Astrocyte of the spinal cord (primary cell): ENCODE measurements around the gene RUFY4.

ENCODE experiments used
- DNase-seq: peaks from one replicate; pipeline ENCODE4 v3.0.0; 2011; ENCODE audit warnings: low read depth, low spot score
- H3K4me3 ChIP-seq: 2 replicates; pipeline ENCODE4 v1.5.1; 2011; ENCODE audit warnings: low read depth, mild to moderate bottlenecking, low read length, moderate library complexity
- in situ Hi-C: cut with HindIII; loops from 2 replicates; pipeline ENCODE4 v1.10.0; 2017; ENCODE audit warnings: low sequenced_read_pairs
- TF ChIP-seq, protein P1 (sequence below): IDR thresholded peaks from 2 replicates; pipeline ENCODE4 v1.5.1; 2012; ENCODE audit warnings: low read depth, mild to moderate bottlenecking, low read length, inconsistent platforms

The RUFY4 gene

GRCh38 chr2:218022131-218022850 lies 46.8 kb upstream of the RUFY4 start:
- in situ Hi-C loops: no loop called here
- TF ChIP-seq, protein P1, sequence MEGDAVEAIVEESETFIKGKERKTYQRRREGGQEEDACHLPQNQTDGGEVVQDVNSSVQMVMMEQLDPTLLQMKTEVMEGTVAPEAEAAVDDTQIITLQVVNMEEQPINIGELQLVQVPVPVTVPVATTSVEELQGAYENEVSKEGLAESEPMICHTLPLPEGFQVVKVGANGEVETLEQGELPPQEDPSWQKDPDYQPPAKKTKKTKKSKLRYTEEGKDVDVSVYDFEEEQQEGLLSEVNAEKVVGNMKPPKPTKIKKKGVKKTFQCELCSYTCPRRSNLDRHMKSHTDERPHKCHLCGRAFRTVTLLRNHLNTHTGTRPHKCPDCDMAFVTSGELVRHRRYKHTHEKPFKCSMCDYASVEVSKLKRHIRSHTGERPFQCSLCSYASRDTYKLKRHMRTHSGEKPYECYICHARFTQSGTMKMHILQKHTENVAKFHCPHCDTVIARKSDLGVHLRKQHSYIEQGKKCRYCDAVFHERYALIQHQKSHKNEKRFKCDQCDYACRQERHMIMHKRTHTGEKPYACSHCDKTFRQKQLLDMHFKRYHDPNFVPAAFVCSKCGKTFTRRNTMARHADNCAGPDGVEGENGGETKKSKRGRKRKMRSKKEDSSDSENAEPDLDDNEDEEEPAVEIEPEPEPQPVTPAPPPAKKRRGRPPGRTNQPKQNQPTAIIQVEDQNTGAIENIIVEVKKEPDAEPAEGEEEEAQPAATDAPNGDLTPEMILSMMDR: no peak
- H3K4me3 ChIP-seq: no peak overlapping the region

DNA sequence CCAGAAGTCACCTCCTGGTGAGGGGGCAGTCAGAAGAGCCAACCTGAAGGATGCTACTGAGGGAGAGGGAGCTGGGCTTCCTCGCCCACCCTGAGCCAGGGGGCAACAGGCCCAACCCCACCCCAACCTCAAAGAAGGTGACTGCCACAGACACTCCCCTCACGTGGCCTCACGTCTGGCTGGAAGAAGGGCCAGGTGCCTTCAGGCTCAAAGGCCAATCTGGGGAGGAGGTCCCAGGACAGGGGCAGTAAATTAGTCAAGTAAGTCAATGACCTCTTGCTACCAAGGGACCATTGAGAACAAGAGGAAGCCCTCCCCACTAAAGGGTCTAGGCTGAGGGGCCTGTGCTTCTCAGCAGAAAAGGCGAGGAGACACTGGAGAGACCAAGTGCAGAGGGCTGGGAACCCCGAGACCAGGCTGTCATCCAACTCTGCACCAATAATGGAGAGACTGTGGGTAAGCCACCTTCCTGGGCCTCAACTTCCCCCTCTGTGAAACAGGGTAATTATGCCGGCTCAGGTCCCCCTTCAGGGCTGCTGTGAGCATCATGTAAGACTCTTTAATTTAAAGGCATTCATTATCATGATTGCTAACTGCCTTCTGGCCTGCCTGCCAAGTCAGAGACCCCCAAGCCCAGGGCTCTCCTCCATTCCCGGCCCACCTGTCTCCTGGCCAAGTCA lies 46.1 kb upstream of the RUFY4 start:
- TF ChIP-seq, protein P1: no peak
- no peak overlapping the region for H3K4me3 ChIP-seq
- in situ Hi-C loops: no loop called here
- no peak for DNase-seq

More at GRCh38 chr2:218022131-218022850, 46.8 kb upstream of the RUFY4 start:
- DNase-seq: no peak

- in situ Hi-C loops: no loop called here
- H3K4me3 ChIP-seq: no peak overlapping the region
- TF ChIP-seq, protein P1: no peak
- no peak for DNase-seq
Observed at GRCh38 chr2:218023636-218024035, 45.4 kb upstream of the RUFY4 start.

GRCh38 chr2:218024336-218024735 lies 44.7 kb upstream of the RUFY4 start:
- in situ Hi-C loops: no loop called here
- no peak overlapping the region for H3K4me3 ChIP-seq
- TF ChIP-seq, protein P1: no peak
- no peak for DNase-seq

DNA sequence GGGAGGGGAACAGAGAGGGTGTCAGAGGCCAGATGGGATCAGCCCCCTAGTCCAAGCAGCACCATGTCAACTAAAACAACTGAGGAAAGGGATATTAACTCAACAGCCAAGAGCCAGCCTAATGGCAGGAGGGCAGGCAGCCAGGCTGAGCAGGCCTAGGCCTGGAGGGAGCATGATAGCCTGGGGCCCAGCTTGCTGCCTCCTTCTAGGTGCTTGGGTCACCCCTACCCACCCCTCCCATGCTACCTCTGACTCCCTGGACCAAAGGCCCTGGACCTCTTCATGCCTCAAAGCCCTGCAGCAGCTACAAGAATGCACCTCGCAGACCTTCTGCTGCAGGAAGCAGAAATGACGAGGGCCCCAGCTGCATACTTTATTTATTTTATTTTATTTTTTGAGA lies 44.2 kb upstream of the RUFY4 start:
- no peak for DNase-seq
- TF ChIP-seq, protein P1: no peak
- no peak overlapping the region for H3K4me3 ChIP-seq
- in situ Hi-C loops: no loop called here

DNA sequence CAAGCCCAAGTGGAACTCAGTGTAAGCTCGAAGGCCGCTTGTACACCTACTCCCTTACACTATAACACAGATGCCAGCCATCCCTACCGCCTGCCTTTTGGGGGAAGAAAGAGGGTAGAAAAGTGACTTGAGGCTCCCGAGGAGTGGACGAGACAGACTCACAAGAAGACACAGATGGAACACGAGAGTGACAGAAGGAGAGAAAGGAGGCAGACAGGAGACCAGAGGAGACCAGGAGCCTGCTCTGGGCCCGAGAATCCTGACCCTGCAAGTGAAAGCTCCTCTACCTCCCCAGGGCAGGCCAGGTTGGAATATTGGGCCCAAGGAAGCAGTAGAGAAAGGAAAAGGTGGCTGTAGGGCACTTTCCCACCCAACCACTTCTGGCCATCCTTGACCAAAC lies 42.8 kb upstream of the RUFY4 start:
- no peak for DNase-seq
- H3K4me3 ChIP-seq: no peak overlapping the region
- TF ChIP-seq, protein P1: no peak
- in situ Hi-C loops: no loop called here
